NB4 (cell line): ENCODE results near the gene REPS2.

Experiments used
- CTCF ChIP-seq: IDR thresholded peaks from one replicate; pipeline ENCODE4 v1.5.1; 2012; ENCODE audit warnings: low read depth, low read length
- MAX ChIP-seq: IDR thresholded peaks from 2 replicates; pipeline ENCODE4 v1.6.1; 2011; ENCODE audit warnings: low read depth, low read length
- MYC ChIP-seq: IDR thresholded peaks from 2 replicates; pipeline ENCODE4 v1.6.1; 2011; ENCODE audit warnings: low read depth, low read length
- POLR2A ChIP-seq: IDR thresholded peaks from 2 replicates; pipeline ENCODE4 v1.6.1; 2011; ENCODE audit warnings: mild to moderate bottlenecking; ENCODE audit not compliant: insufficient read length; ENCODE audit errors: extremely low read depth

- TF ChIP-seq POLR2A = no peak
- TF ChIP-seq CTCF = no peak
- no peak for TF ChIP-seq MYC
- no peak for TF ChIP-seq MAX
Observed at GRCh38 chrX:17056868-17057608, 110.6 kb downstream of the REPS2 start.
